ENCODE data around the gene FCRL5.
"Not testable (repeated sequence)": the region's sequence is repeated elsewhere in the genome, so short reads cannot be mapped to it uniquely, and the experiment has no call there.

Gene FCRL5

DNA sequence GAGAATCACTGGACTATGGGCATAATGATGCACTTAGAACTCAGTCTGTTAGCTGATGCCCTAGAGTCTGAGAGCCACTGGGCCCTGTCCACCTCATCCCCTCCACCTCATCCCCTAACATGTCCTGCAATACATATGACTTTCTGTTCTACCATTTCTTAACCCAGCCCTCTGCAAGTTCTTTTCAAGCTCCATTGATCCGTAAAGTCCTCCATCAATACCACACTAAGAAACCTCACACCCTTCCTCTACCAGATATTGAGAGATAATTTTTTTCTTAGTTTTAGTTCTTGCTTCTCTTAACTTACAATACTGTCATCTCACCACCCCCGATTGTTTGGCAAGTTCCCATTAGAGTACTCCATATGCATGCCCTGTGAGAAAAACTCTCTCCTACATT, 23.4 kb upstream of the FCRL5 start:
- H3K27me3 ChIP-seq (replicated peaks; ENCODE audit: control insufficient read depth, insufficient read depth, low read length) = no peaks in the 10 kb centered on the region
- TF ChIP-seq CTCF (IDR thresholded peaks at IDR 0.05; ENCODE audit: insufficient read depth, low read length, poor library complexity, severe bottlenecking) = no peak

GRCh38 chr1:157574836-157575235, 22.5 kb upstream of the FCRL5 start:
- no peaks in the 10 kb centered on the region for H3K36me3 ChIP-seq (ENCODE audit: control insufficient read depth, insufficient read depth, low read length)
- no peak for TF ChIP-seq CTCF (IDR thresholded peaks at IDR 0.05; ENCODE audit: insufficient read depth, low read length, poor library complexity, severe bottlenecking)
- no peaks in the 10 kb centered on the region for H3K27me3 ChIP-seq (replicated peaks; ENCODE audit: control insufficient read depth, insufficient read depth, low read length)
- no peak overlapping the region for H3K4me3 ChIP-seq (replicated peaks; ENCODE audit: low read depth, low read length)
- DNase-seq (ENCODE audit: extremely low read depth, insufficient read length) = no peak

More for the DNA sequence above, 23.4 kb upstream of the FCRL5 start:
- Histone ChIP-seq H3K4me3 (replicated peaks; ENCODE audit: low read depth, low read length) (no peak overlapping the region), H3K36me3 (ENCODE audit: control insufficient read depth, insufficient read depth, low read length) (no peaks in the 10 kb centered on the region)
- peak; percentile 48 for DNase-seq (ENCODE audit: extremely low read depth, insufficient read length)

DNA sequence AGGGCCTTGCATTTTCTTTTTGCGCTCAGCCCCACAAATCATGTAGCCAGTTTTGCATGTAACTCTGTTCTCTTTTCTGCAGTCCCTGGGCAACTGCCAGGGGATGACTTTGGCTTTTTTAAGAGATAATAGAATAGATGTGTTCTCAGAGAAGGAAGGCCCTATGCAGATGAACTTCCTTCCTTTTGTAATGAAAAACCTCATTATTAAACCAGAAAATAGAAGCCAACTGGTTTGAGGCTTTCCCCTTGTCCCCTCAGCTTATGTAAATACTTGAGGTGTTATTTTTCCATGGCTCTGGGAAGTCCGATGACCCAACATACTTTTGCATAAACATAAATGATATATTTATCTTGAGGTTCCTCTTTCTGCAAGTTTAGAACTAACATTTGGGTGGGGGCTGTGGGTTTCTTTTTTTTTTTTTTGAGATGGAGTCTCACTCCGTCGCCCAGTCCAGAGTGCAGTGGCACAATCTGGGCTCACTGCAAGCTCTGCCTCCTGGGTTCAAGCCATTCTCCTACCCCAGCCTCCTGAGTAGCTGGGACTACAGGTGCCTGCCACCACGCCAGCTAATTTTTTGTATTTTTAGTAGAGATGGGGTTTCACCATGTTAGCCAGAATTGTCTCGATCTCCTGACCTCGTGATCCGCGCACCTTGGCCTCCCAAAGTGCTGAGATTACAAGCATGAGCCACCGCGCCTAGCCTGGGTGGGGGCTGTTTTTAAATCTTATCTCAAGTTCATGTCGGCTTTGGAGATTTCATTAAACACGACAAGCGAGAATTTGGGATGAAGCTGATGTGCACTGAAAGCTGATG, 14.4 kb upstream of the FCRL5 start:
- H3K36me3 ChIP-seq (ENCODE audit: control insufficient read depth, insufficient read depth, low read length) = no peaks in the 10 kb centered on the region
- DNase-seq (ENCODE audit: extremely low read depth, insufficient read length) = peak; percentile 35
- H3K4me3 ChIP-seq (replicated peaks; ENCODE audit: low read depth, low read length) = no peak overlapping the region
- no peak for TF ChIP-seq CTCF (IDR thresholded peaks at IDR 0.05; ENCODE audit: insufficient read depth, low read length, poor library complexity, severe bottlenecking)
- H3K27me3 ChIP-seq (replicated peaks; ENCODE audit: control insufficient read depth, insufficient read depth, low read length) = no peaks in the 10 kb centered on the region

DNA sequence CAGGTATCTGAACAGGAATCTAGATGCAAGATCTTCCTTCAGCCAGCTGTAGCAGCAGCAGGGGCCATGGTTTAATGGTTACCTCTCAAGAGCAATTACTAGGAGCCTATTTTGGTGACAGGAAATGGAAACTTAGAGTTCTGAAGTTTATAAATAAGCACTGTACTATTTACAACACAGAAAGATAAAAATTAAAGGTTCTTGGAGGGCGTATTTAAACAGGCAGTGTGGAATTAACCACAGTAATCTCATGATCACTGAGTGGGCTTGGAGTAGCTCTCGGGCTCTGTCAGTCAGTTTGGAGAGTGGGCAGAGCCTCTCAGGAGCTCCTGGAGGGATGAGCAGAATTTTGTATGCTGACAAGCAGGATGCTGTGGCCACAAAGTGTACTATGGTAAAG, 10.2 kb upstream of the FCRL5 start:
- no peaks in the 10 kb centered on the region for H3K36me3 ChIP-seq (ENCODE audit: control insufficient read depth, insufficient read depth, low read length)
- no peak for TF ChIP-seq CTCF (IDR thresholded peaks at IDR 0.05; ENCODE audit: insufficient read depth, low read length, poor library complexity, severe bottlenecking)
- DNase-seq (ENCODE audit: extremely low read depth, insufficient read length) = no peak
- H3K4me3 ChIP-seq (replicated peaks; ENCODE audit: low read depth, low read length) = peak overlapping the region; percentile 8; the same call in 1 of the 2 replicates
- H3K27me3 ChIP-seq (replicated peaks; ENCODE audit: control insufficient read depth, insufficient read depth, low read length) = no peaks in the 10 kb centered on the region

GRCh38 chr1:157558119-157558518, 5.8 kb upstream of the FCRL5 start:
- H3K4me3 ChIP-seq (replicated peaks; ENCODE audit: low read depth, low read length) = no peak overlapping the region
- no peak for TF ChIP-seq CTCF (IDR thresholded peaks at IDR 0.05; ENCODE audit: insufficient read depth, low read length, poor library complexity, severe bottlenecking)
- no peaks in the 10 kb centered on the region for H3K27me3 ChIP-seq (replicated peaks; ENCODE audit: control insufficient read depth, insufficient read depth, low read length)

GRCh38 chr1:157548081-157548480, 4.2 kb downstream of the FCRL5 start:
- H3K27me3 ChIP-seq (replicated peaks; ENCODE audit: control insufficient read depth, insufficient read depth, low read length); H3K4me3 ChIP-seq (replicated peaks; ENCODE audit: low read depth, low read length); DNase-seq (ENCODE audit: extremely low read depth, insufficient read length); H3K36me3 ChIP-seq (ENCODE audit: control insufficient read depth, insufficient read depth, low read length): not testable (repeated sequence)

More at GRCh38 chr1:157558119-157558518, 5.8 kb upstream of the FCRL5 start:
- DNase-seq (ENCODE audit: extremely low read depth, insufficient read length) = no peak
- no peaks in the 10 kb centered on the region for H3K36me3 ChIP-seq (ENCODE audit: control insufficient read depth, insufficient read depth, low read length)
